Muscle layer of colon (tissue), 2 donors: ENCODE measurements around the gene NET1.

ENCODE experiments used
- H3K27ac ChIP-seq: one replicate; pipeline ENCODE4 v1.7.0; 2013; ENCODE audit warnings: low read depth, mild to moderate bottlenecking, low read length, moderate library complexity
- H3K27me3 ChIP-seq, 2 donors: one replicate each; pipeline ENCODE4 v1.7.0; 2013; ENCODE audit warnings: low read length in 2 of 2, mild to moderate bottlenecking in 2 of 2; ENCODE audit not compliant: insufficient read depth in 2 of 2, control insufficient read depth in 1 of 2
- H3K36me3 ChIP-seq: one replicate; pipeline ENCODE4 v1.7.0; 2013; ENCODE audit warnings: mild to moderate bottlenecking, low read length; ENCODE audit not compliant: insufficient read depth
- H3K4me1 ChIP-seq: one replicate; pipeline ENCODE4 v1.7.0; 2013; ENCODE audit warnings: mild to moderate bottlenecking, low read length; ENCODE audit not compliant: insufficient read depth
- H3K4me3 ChIP-seq, 2 donors: one replicate each; pipeline ENCODE4 v1.7.0; 2013; ENCODE audit warnings: low read length in 2 of 2, low read depth in 1 of 2, mild to moderate bottlenecking in 1 of 2, moderate library complexity in 1 of 2
- H3K9ac ChIP-seq: one replicate; pipeline ENCODE4 v1.7.0; 2013; ENCODE audit warnings: low read length
- H3K9me3 ChIP-seq: one replicate; pipeline ENCODE4 v1.7.0; 2013; ENCODE audit warnings: mild to moderate bottlenecking, low read length
- donor health status: abdominal sarcoma.
- donor health status: Adenocarcinoma of cecum.

The NET1 gene

DNA sequence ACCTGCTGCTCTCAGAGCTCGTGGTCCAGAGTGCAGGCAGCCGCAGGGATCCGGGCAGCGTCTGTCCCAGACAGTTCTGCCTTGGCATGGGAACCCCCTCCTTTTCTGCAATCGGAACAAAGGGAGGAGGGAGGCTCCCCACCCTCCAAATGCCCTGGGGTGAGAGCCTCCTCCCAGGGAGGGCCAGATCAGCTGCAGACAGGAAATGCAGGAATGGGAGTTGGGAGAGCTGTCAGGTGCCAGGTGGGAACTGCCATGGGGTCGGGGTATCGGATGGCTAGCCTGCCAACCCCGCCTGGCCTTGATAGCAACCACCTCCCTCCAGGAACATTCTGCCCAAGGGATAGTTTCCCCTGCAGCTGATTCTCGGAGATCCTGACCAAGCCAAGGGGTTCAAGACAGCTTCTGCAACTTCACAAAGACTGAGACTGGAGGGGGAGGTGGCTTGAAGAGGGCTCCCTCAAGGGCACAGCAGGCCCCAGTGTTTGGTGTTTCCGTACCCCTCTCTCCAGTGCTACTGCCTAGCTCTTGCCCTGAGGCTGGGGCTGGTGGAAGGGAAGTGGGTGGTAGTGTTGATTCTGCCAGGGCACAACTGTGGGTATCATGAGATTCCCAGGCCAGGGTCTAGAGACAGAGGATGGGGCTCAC lies 87.3 kb downstream of the NET1 start, which contains the start of gene CALML5:
CALML5 (minus strand) TSS at position 78 of the 648 bp plus-strand sequence. CDS start 132 bp downstream, outside the sequence.
- Histone ChIP-seq H3K4me3 (no peak within 1 kb of the TSS), H3K27ac (no peak within 1 kb of the TSS), H3K36me3 (no peaks in the 10 kb centered on the region), H3K4me1 (no peaks in the 10 kb centered on the region), H3K9ac (no peak within 1 kb of the TSS), H3K27me3 (no peaks in the 10 kb centered on the region), H3K9me3 (no peaks in the 10 kb centered on the region)

DNA sequence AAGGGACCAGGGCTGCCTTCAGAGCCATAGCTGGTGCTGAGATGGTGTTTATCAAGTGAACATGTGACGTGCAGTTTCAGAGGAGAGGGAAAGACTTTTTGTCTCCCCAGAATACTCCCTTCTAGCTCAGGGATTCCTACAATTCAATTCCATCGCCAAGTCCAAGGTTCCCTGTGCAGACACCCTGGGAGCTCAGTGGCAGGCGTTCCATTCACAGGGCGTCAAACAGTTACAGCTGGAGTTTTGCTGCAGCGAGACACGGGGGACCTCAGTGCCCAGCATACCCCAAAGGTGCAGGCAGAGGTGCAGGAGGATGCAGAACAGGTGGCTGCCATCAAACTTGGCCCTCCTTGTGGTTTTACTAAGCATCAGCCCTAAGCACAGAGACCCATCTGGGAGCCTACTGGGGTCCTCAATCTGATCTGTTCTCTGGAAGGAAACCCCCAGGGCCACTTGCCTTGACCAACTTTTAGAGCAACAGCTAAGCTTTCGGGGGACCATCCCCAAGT lies 87.9 kb downstream of the NET1 start:
- Histone ChIP-seq H3K4me3 (no peak overlapping the region), H3K27ac (no peak overlapping the region), H3K9ac (no peak overlapping the region), H3K4me1 (no peaks in the 10 kb centered on the region), H3K27me3 (no peaks in the 10 kb centered on the region), H3K36me3 (no peaks in the 10 kb centered on the region), H3K9me3 (no peaks in the 10 kb centered on the region)

DNA sequence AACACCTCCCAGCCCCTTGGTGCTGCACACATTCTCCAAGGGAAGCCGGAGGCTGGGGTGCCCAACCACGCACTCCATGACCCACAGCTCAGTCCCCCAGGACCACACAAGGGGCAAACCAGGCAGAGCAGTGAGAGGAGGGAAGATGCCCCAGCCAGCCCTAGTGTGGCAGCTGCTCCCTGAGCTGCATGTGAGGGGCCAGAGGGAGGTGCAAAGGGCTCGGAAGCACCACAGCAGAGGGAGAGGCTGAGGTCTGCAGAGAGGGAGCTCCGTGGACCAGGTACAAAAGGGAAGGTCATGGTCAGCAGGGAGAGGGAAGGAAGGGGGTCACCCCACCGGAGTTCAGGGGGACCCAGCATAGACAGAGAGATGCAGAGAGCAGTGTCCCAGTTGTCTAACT lies 88.6 kb downstream of the NET1 start:
- Histone ChIP-seq H3K4me3 (no peak overlapping the region), H3K36me3 (no peaks in the 10 kb centered on the region), H3K27me3 (no peaks in the 10 kb centered on the region), H3K9ac (no peak overlapping the region), H3K27ac (no peak overlapping the region), H3K9me3 (no peaks in the 10 kb centered on the region), H3K4me1 (no peaks in the 10 kb centered on the region)

DNA sequence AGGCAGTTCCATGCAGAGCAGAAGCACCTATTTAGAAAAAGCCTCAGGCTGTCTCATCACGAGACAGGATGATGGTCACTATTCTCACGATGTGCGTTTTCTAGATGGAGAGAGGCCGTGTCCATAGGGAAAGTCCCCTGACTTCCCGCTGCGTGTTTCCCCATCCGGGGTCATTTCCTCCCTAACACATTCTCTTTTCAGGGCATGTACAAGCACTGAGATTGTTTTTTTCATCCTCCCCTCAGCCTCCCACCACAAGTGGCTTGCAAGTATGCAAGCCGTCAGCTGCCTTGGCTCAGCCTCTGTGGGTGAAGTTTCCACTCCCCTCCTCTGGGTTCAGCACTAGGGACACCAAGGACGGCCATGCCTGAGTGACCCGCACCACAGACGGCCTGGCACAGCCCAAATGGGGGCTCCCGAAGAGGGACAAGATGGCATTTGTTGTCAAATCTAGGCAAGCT lies 89.7 kb downstream of the NET1 start:
- H3K4me1 ChIP-seq, result no peaks in the 10 kb centered on the region
- H3K27ac ChIP-seq, result no peak overlapping the region
- H3K9me3 ChIP-seq, result no peaks in the 10 kb centered on the region
- H3K4me3 ChIP-seq, result no peak overlapping the region
- no peak overlapping the region for H3K9ac ChIP-seq
- no peaks in the 10 kb centered on the region for H3K36me3 ChIP-seq
- no peaks in the 10 kb centered on the region for H3K27me3 ChIP-seq

DNA sequence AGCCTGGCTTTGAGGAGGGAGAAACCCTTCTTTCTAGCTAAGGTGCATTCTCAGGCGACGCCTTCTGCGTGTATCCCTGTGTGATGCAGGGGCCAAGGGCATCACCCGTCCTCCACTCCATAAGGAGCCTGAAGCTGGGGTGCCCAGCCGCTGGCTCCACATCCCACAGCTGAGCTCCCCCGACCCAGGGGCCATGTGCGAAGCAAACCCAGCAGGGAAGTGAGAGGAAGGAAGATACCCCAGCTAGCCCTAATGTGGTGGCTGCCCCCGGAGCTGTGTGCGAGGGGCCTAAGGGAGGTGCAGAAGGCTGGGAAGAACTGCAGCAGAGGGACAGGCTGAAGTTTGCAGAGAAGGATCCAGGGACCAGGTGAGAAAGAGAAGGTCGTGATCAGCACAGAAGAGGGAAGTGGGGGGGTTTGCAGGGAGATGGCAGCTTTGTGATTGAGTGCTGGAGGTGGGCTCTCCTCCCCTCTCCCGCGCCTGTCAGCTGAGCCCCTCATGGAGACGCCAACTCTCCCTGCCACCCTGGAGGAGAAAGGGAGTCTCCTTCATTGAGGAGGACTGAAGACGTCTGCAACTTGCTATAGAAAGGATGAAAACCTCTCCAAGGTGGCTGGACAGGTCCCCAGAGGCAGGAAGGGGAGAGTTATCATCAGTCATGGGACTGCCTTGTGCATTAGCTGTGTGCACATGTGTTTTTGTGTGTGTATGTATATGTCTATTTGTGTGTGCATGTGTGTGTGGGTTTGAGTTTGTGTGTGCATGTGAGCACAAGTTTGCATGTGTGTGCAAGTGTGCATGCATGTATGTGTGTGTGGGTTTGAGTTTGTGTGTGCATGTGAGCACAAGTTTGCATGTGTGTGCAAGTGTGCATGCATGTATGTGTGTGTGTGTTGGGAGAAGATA lies 90.5 kb downstream of the NET1 start:
- no peak overlapping the region for H3K9ac ChIP-seq
- H3K9me3 ChIP-seq, result no peaks in the 10 kb centered on the region
- H3K27ac ChIP-seq, result no peak overlapping the region
- H3K4me1 ChIP-seq, result no peaks in the 10 kb centered on the region
- H3K36me3 ChIP-seq, result no peaks in the 10 kb centered on the region
- no peak overlapping the region for H3K4me3 ChIP-seq
- H3K27me3 ChIP-seq, result no peaks in the 10 kb centered on the region

DNA sequence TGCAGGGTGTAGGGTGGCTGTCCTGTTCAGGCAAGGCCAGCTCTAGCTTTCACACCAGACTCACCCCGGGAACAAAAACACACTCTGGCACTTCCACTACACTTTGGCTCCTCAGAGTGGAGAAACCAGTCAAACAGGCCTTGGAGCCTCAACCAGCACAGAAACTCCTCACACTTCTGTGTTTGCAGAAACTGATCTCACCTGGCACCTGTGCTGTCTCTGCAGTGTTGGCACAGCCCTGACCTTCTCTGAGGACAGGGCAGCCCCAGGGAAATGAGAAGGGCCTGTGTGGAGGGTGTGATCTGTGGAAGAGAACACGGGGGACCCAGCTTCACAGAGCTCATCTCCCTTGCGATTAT lies 91.1 kb downstream of the NET1 start:
- Histone ChIP-seq H3K27me3 (no peaks in the 10 kb centered on the region), H3K9ac (no peak overlapping the region), H3K36me3 (no peaks in the 10 kb centered on the region), H3K9me3 (no peaks in the 10 kb centered on the region), H3K4me3 (no peak overlapping the region), H3K4me1 (no peaks in the 10 kb centered on the region), H3K27ac (no peak overlapping the region)

DNA sequence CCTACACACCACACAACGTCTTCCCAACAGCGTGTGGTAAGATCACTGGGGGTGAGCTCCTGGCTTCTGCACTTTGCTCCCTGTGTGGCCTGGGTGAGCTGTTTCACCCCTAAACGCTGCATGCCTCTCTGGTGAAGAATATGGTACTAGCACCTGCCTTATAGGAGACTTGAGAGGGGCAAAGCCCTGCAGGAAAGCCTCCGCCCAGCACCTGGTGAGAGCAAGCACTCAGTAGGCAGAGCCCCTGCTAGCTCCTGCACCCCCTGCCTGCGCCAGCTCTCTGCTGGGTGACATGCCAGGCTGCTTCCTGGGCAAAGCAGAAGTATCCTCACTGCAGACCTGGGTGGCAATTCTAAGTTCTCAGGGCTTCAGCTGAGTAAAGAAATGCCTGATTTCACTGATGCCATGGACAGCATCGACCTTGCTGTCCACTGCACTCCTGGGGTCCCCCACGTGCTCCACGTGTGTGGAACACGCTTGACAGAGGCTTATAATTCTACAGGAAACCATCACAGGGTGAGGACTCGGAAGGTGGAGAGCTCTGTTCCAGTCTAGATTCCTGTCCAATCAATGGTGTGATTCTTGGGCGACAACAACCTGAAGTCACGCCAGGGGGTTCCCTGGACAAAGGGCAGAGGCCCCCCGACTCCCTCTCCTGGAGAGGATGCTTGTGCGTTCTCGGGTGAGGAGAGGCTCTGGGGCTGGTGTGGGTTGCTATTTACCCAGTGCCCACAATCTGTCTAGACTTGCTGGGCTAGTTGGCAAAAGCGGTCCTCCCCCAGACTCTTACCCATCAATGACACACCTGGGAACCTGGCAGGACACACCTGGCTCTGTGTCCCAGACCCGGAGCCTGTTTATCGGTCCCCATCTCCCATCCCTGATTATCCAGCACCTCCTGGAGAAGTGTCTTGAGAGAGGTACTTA lies 92.1 kb downstream of the NET1 start:
- Histone ChIP-seq H3K9me3 (no peaks in the 10 kb centered on the region), H3K36me3 (no peaks in the 10 kb centered on the region), H3K27ac (no peak overlapping the region), H3K27me3 (no peaks in the 10 kb centered on the region), H3K9ac (no peak overlapping the region), H3K4me1 (no peaks in the 10 kb centered on the region), H3K4me3 (no peak overlapping the region)

DNA sequence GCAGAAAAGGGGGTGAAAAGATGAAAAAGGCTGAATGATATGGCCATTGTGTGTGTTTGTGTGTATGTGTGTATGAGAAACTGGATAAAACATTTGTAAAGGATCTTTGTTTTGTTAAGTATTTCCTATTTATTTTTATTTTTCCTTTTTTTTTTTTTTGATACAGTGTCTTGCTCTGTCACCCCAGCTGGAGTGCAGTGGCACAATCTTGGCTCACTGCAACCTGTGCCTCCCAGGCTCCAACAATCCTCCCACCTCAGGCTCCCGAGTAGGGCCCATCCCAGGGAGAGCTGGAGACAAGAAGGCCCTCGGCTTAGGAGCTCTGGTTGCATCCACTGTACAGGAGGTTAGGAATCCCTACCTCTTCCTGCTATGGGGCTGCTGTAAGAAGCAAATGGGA lies 93.9 kb downstream of the NET1 start:
- no peaks in the 10 kb centered on the region for H3K4me1 ChIP-seq
- no peaks in the 10 kb centered on the region for H3K36me3 ChIP-seq
- no peaks in the 10 kb centered on the region for H3K9me3 ChIP-seq
- no peaks in the 10 kb centered on the region for H3K27me3 ChIP-seq
- H3K4me3 ChIP-seq, result no peak overlapping the region
- H3K27ac ChIP-seq, result no peak overlapping the region
- H3K9ac ChIP-seq, result no peak overlapping the region

DNA sequence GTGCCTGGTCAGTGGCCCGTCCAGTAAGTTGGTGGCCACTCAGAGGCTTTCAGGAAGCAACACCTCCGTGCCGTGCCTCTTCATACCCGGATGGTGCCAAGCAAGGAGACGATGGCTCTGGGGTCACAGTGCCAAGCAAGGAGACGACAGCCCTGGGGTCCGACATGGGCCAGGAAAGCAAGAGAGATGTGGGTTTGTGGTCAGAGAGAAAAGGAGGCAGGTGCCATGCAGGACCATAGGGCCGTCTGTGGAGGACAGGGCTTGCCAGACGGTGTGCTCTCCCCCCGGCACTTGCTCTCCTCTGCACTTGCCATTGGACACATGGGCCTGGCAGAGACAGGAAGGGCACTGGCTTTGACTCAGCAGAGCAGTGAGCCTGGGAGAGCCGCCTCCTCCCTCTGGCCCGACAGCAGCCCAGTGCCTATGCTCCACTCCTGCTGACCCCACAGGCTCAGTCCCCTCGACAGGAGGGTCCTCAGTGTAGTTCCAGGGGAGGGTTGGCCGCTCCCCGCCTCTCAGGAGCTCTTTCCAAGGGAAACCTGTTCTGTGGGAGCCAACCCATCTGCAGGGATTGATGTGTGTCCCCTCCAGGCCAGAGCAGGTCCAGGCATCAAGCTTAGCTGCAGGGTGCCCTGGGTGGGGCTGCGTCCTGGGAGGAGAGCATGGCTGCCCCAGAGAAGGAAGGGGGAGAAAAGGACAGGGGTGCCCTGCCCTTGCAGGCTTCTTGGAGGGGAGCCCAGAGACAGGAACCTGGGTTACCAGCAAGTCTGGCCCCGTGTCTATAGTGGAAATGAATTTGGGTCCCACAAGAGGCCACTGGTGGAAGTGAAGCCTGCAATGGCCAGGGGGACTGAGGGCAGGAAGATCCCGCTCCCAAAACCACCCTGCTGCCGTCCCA lies 94.6 kb downstream of the NET1 start:
- no peak overlapping the region for H3K4me3 ChIP-seq
- no peak overlapping the region for H3K9ac ChIP-seq
- H3K4me1 ChIP-seq, result no peaks in the 10 kb centered on the region
- no peaks in the 10 kb centered on the region for H3K27me3 ChIP-seq
- H3K27ac ChIP-seq, result no peak overlapping the region
- no peaks in the 10 kb centered on the region for H3K36me3 ChIP-seq
- H3K9me3 ChIP-seq, result no peaks in the 10 kb centered on the region

DNA sequence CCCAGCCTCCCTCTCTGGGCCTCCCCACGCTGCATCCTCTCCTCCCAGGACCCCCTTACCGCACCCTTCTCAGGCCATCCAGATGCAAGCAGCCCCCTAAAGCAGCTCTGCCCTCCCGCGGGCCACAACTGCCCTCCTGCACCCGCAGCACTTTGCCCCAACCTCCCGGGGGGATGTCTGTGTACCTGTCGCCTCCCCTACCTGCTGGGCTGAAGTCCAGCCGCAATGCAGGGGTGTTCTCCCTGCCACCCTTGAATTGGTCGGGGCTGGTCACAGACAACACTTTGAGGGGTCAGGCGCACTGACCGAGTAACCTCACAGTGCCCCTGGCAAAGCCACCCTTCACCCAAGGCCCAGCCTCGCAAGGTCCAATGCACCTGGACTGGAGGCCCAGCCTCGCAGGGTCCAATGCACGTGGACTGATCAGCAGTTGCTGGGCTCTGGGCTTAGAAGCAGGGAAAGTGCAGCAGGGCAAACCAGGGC lies 95.3 kb downstream of the NET1 start:
- Histone ChIP-seq H3K9ac (no peak overlapping the region), H3K27me3 (no peaks in the 10 kb centered on the region), H3K9me3 (no peaks in the 10 kb centered on the region), H3K27ac (no peak overlapping the region), H3K4me3 (no peak overlapping the region), H3K4me1 (no peaks in the 10 kb centered on the region), H3K36me3 (no peaks in the 10 kb centered on the region)
